Lower lobe of right lung (tissue), 2 donors: ENCODE measurements around the gene RRAD. TPM values are rescaled to one million over a fixed set of nuclear protein-coding genes. Genes with fewer than 3 reads are reported as not detected.

Source experiments
- ATAC-seq, 2 donors: fragments of 200-7000 bp; cut with Tn5 transposase; one replicate each; pipeline ENCODE4 v1.9.1; 2020 to 2022; ENCODE audit warnings: mild to moderate bottlenecking in 2 of 2, moderate library complexity in 2 of 2
- DNase-seq: peaks from one replicate; pipeline ENCODE4 v3.0.0-alpha.2; 2020
- H3K27ac ChIP-seq: fragments of 200-600 bp; one replicate; pipeline ENCODE4 v1.8.0; 2022
- H3K27me3 ChIP-seq: fragments of 200-600 bp; one replicate; pipeline ENCODE4 v1.8.0; 2022; ENCODE audit warnings: low read depth
- H3K36me3 ChIP-seq: fragments of 200-600 bp; one replicate; pipeline ENCODE4 v1.8.0; 2022; ENCODE audit warnings: mild to moderate bottlenecking
- H3K4me1 ChIP-seq: fragments of 200-600 bp; one replicate; pipeline ENCODE4 v1.8.0; 2022
- H3K4me3 ChIP-seq: fragments of 200-600 bp; one replicate; pipeline ENCODE4 v1.8.0; 2022; ENCODE audit warnings: mild to moderate bottlenecking
- H3K9me3 ChIP-seq: fragments of 200-600 bp; one replicate; pipeline ENCODE4 v1.8.0; 2022
- intact Hi-C: fragments of 100-400 bp; cut with DNase I; formaldehyde crosslinking; loops from one replicate; pipeline ENCODE4 v1.11.0; 2022
- total RNA-seq: library from RNA; stranded (reverse); fragmentation: NEBNext Ultra II Directional; extraction: Animal tissue kit (Norgen Biotek cat#: 25700); gene quantifications from one replicate; pipeline ENCODE4 v1.2.1, GENCODE V29; 2021
- TF ChIP-seq, protein P1 (sequence below): fragments of 200-600 bp; IDR thresholded peaks from one replicate; pipeline ENCODE4 v1.8.0; 2022; ENCODE audit warnings: antibody characterized with exemption, mild to moderate bottlenecking
- donor health status: DM: no; HTN: yes; CAD: no; lungs with severe emphysema.

The RRAD gene
- total RNA-seq, 1 donor from 2014 or later, result 11.8 TPM

DNA sequence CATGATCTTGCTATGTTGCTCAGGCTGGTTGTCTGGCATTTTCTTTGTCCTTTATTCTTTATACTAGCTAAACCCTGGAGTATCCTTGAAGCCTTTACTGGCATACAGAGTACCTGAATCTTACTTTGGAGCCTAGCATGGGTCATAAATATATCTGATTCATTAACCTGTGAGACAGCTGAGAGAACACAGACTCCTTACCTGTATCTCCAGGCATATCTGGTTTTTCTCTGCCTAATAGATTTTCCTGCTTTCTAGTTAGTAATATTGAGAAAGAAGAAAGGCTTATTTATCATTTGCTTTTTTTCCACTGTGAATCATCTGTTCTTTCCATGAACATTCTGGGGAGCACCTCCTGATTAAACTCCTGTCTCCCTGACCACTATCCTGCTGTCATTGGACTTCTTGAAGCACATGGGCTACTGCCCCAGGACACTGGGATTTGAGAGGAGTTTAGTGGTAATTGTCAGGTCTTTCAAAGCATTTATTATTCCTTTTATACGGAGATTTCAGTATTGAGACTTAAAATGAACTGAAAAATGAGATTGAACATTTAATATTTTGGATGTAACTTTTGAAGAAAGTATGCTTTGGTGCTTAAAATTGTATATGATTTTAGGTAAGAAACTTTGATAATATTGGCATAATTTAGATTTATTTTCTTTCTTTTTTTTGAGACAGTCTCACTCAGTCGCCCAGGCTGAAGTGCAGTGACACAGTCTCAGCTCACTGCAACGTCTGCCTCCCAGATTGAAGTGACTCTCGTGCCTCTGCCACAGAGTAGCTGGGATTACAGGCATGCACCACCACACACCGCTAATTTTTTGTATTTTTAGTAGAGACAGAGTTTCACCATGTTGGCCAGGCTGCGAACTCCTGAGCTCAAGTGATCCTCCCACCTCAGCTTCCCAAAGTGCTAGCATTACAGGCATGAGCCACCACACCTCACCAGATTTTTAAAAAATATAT is 36.4 kb downstream of the RRAD start:
- DNase-seq (no peak), ATAC-seq (no peak)
- Histone ChIP-seq H3K27me3 (no peaks in the 10 kb centered on the region), H3K36me3 (peaks cover 46% of the 10 kb centered on the region), H3K4me3 (no peak overlapping the region), H3K4me1 (peaks cover 19% of the 10 kb centered on the region), H3K27ac (no peak overlapping the region), H3K9me3 (no peaks in the 10 kb centered on the region)
- TF ChIP-seq, protein P1, sequence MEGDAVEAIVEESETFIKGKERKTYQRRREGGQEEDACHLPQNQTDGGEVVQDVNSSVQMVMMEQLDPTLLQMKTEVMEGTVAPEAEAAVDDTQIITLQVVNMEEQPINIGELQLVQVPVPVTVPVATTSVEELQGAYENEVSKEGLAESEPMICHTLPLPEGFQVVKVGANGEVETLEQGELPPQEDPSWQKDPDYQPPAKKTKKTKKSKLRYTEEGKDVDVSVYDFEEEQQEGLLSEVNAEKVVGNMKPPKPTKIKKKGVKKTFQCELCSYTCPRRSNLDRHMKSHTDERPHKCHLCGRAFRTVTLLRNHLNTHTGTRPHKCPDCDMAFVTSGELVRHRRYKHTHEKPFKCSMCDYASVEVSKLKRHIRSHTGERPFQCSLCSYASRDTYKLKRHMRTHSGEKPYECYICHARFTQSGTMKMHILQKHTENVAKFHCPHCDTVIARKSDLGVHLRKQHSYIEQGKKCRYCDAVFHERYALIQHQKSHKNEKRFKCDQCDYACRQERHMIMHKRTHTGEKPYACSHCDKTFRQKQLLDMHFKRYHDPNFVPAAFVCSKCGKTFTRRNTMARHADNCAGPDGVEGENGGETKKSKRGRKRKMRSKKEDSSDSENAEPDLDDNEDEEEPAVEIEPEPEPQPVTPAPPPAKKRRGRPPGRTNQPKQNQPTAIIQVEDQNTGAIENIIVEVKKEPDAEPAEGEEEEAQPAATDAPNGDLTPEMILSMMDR, result no peak
- intact Hi-C loops, result no loop called here

DNA sequence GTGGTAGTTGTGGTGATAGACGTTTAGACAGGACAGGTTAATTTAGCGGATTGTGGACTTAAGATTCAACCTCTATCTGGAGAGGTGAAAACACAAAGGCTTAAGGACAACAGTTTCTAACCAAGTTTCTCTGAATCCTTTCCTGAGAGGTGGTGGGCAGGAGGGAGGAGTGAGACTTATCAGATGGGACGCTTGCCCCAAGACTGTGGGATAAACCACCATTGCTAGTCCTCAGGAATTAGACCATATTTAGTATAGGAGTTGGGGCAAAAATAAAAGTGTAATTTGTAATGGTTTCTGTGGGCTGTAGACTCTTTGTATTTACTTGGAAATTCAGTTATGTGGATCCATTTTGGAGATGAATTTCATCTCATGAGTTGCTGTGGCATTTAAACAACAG is 38.4 kb downstream of the RRAD start:
- ATAC-seq (no peak), DNase-seq (no peak)
- TF ChIP-seq, protein P1, result no peak
- Histone ChIP-seq H3K4me1 (peaks cover 22% of the 10 kb centered on the region), H3K4me3 (no peak overlapping the region), H3K36me3 (peaks cover 46% of the 10 kb centered on the region), H3K27me3 (no peaks in the 10 kb centered on the region), H3K27ac (no peak overlapping the region), H3K9me3 (no peaks in the 10 kb centered on the region)
- intact Hi-C loops, result no loop called here

DNA sequence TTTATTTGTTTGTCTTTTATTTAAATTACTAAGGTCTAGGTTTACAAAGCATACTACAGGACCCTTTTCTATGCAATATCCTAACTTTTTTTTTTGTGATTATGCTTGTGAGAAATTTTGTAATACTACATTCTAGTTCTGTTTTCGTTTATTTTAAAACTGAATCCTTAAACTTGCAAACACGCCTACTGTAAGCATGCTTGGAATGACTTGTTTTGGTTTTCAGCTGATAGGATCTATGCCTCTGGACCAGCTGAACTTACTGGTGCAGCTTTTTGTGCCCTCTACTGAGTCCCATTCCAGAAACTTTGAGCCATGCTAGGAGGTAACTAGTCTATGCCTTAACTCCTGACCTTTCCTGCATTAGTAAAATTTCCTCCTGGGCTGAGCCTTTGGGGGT is 39.0 kb downstream of the RRAD start:
- ATAC-seq (no peak), DNase-seq (no peak)
- Histone ChIP-seq H3K36me3 (peaks cover 46% of the 10 kb centered on the region), H3K4me3 (no peak overlapping the region), H3K27me3 (no peaks in the 10 kb centered on the region), H3K4me1 (peaks cover 28% of the 10 kb centered on the region), H3K27ac (no peak overlapping the region), H3K9me3 (no peaks in the 10 kb centered on the region)
- intact Hi-C loops, result no loop called here
- TF ChIP-seq, protein P1, result no peak

DNA sequence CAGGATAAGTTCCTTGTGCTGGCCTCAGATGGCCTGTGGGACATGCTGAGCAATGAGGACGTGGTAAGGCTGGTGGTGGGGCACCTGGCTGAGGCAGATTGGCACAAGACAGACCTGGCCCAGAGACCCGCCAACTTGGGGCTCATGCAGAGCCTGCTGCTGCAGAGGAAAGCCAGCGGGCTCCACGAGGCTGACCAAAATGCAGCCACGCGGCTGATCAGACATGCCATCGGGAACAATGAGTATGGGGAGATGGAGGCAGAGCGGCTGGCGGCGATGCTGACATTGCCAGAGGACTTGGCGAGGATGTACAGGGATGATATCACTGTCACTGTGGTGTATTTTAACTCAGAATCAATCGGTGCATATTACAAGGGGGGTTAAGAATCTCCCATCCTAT is 39.8 kb downstream of the RRAD start:
- Histone ChIP-seq H3K4me1 (peaks cover 28% of the 10 kb centered on the region), H3K9me3 (no peaks in the 10 kb centered on the region), H3K4me3 (no peak overlapping the region), H3K36me3 (peaks cover 42% of the 10 kb centered on the region), H3K27me3 (no peaks in the 10 kb centered on the region), H3K27ac (no peak overlapping the region)
- ATAC-seq (no peak), DNase-seq (no peak)
- TF ChIP-seq, protein P1, result no peak
- intact Hi-C loops, result no loop called here

DNA sequence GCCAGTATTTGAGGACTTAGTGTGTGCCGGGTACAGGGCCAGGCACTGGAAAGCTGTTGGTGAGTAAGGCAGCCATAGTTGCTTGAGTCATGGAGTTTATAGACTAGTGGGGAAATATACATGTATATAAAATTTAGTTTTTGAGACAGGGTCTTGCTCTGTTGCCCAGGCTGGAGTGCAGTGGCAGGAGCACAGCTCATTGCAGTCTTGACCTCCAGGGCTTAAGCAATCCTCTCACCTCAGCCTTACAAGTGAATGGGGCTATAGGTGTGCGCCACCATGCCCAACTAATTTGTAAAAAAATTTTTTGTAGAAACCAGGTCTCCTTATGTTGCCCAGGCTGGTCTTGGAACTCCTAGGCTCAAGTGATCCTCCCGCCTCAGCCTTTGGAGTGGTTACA is 42.6 kb downstream of the RRAD start:
- intact Hi-C loops, result no loop called here
- TF ChIP-seq, protein P1, result no peak
- Histone ChIP-seq H3K4me1 (peaks cover 40% of the 10 kb centered on the region), H3K36me3 (peaks cover 34% of the 10 kb centered on the region), H3K27me3 (no peaks in the 10 kb centered on the region), H3K4me3 (no peak overlapping the region), H3K9me3 (no peaks in the 10 kb centered on the region), H3K27ac (peak overlapping the region; percentile 31)
- ATAC-seq (no peak), DNase-seq (no peak)
